LoVo (cell line): ENCODE results near the gene ACD.

Experiments used
- DNase-seq: peaks from one replicate; pipeline ENCODE4 v3.0.0-alpha.2; 2016; ENCODE audit warnings: low spot score

ACD gene

DNA sequence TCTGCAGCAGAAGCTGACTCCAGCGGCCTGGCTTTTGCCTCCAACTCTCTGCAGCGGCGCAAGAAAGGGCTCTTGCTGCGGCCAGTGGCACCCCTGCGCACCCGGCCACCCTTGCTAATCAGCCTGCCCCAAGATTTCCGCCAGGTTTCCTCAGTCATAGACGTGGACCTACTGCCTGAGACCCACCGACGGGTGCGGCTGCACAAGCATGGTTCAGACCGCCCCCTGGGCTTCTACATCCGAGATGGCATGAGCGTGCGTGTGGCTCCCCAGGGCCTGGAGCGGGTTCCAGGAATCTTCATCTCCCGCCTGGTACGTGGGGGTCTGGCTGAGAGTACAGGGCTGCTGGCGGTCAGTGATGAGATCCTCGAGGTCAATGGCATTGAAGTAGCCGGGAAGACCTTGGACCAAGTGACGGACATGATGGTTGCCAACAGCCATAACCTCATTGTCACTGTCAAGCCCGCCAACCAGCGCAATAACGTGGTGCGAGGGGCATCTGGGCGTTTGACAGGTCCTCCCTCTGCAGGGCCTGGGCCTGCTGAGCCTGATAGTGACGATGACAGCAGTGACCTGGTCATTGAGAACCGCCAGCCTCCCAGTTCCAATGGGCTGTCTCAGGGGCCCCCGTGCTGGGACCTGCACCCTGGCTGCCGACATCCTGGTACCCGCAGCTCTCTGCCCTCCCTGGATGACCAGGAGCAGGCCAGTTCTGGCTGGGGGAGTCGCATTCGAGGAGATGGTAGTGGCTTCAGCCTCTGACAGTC, 2.0 kb upstream of the ACD start:
- no peak for DNase-seq

DNA sequence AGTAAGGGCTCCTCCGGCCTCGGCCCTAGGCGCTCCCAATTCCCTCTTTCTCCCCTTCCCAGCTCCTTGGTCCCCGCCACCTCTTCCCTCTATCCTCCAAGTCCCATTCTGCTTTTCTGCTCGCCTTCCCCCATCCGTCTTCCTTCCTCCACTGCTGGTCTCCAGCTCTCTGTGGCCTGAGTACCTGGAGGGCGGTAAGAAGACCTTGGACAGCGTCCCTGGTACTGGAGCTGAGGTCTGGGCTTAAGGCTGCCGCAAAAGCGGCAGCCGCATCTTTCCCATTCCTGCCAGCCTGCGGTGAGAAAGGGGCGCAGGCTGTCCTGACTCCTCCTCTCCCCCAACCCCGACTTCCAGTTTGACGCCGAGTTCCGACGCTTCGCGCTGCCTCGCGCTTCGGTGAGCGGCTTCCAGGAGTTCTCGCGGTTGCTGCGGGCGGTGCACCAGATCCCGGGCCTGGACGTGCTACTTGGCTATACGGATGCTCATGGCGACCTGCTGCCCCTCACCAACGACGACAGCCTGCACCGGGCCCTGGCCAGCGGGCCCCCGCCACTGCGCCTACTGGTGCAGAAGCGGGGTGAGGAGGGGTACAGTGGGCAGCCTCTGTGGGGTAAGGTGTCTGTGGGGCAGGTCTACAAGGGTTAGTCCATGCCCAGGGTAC, 1.2 kb upstream of the ACD start:
- no peak for DNase-seq

DNA sequence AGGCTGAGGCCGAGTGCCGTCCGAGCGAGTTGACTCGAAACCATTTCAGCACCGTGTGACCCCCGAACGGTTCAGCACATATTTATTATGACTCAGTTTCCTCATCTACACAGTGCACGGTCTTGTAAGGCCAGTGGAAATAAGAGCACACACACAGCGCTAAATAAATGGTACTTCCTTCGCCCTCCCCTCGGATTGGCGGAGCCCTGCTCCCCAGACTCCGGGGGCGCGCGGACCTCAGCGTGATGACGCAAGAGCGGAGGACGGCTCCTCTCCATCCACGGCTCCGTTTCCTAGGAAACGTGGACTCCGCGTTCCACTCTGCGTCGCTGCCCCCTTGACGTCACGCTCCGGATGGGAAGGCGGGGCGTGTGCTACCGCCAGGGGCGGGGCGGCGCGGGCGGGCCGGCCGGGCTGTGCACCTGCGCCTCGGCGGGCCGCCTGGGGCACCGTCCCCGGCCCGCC, 536 bp upstream of the ACD start, which contains the start of gene PARD6A:
PARD6A (plus strand) TSS at position 397 of the 465 bp plus-strand sequence. CDS start 79 bp downstream, outside the sequence.
- peak; percentile 95 for DNase-seq

DNA sequence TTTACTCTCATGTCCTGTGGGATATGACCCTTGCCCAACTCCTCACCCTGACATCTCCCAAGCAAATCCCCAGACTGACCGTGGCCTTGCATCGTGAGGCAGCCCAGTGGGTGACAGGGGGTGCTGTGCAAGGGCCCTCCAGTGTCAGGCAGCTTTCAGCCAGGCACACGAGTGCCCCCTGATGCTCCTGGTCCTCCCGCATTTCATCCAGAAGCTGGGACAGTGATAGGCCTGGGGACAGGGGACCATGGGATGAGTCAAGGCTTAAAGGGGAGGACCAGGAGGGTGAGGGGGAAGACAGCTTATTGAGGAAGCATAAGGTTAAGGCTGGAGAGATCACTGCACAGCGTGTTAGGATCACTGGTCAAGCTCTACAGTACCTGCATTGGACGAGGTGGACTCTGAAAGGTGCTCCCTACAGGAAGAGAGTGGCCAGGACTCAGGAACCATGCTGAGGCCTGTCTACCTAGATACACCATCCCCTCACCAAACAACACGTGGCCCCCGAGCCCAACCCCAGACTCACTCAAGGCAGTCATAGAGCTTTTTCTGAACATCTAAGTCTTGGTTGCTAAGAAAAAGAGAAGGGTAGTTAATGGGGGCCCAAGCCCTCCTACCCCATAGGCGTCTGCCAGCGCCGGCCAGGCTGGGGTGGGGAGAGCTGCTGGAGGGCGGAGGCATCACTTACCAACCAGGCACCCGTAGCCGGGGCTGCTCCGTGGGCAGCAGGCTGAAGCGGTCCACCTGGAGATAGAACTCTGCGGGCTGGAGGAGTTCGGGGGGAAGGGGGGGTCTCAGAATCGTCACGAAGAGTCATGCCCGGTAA, 998 bp downstream of the ACD start:
- DNase-seq, result no peak

DNA sequence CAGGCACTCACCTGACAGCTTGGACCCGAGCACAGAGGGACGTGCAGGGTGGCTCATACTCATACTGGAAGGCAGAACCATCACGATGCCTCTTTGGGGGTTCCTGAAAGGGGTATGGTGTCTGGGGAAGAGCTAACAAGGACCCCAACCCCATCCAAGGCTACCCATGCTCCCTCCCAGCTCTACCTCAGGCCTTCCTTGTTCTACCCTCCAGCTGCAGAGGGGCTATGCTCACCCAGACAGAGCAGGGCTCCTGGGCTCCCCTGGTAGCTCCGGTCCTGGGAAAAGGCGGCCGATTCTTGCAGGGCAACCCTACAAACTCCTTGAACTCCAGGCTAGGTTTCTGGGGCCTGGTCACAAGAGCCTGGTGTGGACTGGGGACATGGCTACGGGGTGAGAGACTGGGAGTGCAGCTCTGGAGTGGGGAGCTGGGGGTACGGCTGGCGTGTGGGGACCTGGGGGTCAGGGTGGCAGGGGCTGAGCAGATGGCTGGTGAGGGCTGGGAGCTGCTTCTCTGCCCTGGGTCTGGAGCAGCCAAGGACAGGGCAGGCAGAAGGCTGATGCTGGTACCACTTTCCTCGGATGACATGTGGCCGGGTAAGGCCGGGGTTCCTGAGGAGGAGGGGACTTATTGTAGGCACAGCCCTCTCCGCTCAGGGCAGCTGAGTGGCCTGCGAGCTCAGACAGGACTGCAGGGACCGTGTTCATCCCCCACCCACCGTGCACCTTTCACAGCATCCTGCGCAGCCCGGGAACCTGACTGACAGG, 2.1 kb downstream of the ACD start:
- DNase-seq, result no peak

DNA sequence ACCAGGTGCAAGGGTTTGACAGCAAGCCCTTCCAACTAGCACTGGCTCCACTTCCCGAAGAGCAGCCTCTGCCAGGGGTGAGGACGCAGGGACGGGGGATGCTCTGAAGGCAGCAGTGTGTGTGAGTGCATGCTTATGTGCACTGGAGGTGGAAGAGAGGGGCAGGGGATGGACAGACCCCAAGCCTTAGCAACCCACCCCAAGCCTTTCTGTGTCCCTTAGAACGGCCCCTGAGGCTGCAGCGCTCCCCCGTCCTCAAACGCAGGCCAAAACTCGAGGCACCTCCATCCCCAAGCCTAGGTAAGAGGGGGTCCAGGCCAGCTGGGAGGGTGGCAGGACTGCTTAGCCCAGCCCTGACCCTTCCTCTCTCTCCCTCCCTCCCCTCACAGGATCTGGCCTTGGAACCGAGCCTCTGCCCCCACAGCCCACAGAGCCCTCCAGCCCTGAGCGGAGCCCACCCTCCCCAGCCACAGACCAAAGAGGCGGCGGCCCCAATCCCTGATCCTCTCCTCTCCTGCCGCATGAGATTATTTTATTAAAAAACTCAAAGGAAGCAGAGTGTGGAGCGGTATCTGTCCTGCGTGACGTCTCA, 2.9 kb downstream of the ACD start:
- no peak for DNase-seq

DNA sequence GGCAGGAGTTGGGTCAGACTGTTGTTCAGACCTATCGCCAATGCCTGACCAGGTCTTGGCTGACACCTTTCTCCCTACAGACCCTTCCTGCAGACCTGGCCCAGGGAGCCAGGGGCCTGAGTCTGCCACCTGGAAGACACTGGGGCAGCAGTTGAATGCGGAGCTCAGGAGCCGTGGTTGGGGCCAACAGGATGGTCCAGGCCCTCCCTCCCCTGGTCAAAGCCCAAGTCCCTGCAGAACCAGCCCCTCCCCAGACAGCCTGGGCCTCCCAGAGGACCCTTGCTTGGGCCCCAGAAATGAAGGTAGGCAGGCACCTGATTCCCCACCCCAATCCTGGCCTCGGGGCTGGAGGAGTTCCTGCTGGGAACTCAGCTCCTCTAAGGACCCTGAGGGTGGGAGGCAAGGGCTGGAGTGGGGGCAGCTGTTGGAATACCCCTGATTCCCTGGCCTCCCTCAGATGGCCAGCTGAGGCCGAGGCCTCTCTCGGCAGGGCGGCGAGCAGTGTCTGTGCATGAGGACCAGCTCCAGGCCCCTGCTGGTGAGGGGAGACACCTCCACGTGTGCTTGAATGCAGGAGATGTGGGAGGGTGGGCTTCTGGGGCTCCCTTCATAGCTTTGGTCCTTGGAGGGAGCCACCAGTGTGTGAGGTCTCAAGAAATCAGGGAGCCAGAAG, 3.6 kb downstream of the ACD start:
- no peak for DNase-seq

DNA sequence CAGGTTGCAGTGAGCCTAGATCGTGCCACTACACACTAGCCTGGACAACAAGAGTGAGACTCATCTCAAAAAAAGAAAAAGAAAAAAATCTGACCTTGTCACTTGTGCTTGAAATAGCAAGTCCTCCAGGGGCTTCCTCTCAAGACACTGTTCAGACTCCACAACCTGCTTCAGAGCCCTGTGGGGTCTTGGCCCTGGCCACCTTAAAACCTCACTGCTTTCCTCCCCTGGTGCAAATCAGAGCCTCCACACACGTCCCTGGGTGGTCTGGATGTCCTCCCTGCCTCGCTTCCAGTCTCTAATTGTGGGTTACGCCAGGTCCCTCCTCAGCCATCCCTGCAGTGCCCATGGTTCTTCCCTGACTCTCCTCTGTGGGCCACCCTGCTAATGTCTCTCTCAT, 4.7 kb downstream of the ACD start:
- no peak for DNase-seq

DNA sequence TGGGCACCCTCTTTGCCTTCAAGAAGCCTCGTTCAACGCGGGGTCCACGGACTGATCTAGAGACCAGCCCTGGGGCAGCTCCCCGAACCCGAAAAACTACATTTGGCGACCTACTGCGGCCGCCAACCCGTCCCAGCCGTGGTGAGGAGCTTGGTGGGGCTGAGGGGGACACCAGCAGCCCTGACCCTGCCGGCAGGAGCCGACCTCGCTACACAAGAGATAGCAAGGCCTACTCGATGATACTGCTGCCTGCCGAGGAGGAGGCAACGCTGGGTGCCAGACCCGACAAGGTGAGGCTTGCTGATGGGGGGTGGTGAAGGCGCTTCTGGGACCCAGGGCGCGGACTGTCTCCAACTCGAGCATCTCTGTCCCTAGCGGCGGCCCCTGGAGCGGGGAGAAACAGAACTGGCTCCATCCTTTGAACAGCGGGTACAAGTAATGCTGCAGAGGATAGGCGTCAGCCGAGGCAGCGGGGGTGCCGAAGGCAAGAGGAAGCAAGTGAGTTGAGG, 5.6 kb downstream of the ACD start:
- DNase-seq, result no peak

DNA sequence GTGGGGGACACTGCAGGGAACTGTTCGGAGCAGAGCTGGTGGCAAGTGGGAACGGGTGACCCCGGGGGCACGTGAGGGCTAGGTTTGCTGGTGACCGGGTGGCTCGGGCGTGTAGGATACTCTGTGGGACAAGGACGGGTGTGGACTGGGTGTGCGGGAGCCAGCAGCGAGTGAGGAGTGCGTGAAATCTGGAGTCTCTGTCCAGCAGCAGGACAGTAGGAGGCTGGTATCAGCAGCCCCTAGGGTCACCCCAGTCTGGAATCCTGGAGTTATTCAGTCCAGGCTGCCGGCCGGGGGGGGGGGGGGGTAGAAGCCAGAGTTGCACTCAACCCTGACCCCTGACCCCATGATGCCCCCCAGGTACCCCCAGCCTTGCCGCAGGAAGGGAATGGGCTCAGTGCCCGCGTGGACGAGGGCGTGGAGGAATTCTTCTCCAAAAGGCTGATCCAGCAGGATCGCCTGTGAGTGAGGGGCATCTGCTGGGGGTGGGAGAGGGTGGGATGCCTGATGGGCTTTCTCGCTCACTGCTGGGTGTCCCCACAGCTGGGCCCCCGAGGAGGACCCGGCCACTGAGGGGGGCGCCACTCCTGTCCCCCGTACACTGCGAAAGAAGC, 6.2 kb downstream of the ACD start:
- no peak for DNase-seq

DNA sequence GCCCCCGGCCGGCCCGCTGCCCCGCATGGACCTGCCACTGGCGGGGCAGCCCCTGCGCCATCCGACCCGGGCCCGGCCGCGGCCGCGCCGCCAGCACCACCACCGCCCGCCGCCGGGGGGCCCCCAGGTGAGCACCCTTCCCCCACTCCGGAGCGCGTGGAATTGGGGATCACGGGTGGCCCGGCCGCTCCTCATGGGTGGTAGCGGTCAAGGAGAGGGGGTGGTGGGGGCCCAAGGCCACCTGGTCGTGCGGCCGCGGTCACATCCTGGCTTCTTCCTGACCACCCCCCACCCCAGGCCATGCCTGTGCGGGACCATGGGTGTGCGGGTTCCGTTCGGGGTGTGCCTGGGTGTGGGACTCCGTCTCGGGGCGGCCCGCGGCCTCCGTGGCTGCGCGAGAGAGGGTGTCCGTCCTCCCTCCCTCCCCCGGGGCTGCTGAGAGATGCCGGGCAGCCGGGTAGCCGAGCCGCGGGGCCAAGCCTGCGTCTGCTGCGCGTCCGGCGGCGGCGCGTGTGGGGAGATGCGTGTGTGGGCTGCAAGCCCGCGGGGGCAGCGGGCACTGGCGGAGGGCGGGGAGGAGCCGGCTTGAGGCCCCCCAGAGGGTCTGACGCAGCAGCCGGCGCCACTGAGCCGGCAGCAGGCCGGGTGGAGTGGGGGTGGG, 6.8 kb downstream of the ACD start:
- no peak for DNase-seq

DNA sequence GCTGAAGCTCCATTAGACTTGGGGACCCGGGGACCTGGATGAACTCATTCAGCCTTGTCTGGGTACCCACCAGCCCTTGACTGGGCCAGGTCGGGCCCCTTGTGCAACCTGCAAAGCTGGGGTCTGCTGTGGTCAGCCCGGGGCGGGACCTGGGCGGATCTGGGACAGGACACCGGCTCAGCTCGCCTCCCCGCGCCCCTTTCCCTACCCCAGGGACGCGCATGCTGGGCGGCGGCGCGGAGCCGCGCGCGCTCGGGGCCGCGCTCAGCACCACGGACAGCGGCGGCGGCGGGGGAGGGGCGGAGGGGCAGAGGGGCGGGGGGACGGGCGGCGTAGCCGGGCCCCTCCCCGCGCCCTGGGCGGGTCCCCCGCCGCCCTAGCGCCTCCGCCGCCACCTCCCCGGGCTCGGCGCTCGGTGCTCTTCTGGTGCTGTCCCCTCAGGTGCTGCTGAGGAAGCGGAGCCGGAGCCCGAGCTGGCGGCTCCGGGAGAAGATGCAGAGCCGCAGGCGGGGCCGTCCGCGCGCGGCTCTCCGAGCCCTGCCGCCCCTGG, 7.4 kb downstream of the ACD start:
- peak; percentile 58 for DNase-seq

DNA sequence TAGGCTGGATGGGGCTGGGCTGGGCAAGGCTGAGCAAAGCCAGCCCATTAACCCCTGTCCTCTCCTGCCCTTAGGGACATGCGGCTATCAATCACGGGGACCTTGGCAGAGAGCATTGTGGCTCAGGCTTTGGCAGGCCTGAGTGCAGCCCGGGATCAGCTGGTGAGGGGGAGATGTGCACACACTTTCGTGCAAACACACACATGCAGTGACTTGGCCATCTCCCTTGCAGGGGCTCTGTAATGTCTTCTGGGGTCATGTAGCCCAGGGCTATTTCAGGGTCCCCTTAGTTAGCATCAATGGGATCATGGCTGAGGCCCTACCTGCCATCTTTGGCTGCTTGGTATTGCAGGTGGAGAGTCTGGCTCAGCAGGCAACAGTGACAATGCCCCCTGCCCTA, 8.2 kb downstream of the ACD start:
- DNase-seq, result no peak

DNA sequence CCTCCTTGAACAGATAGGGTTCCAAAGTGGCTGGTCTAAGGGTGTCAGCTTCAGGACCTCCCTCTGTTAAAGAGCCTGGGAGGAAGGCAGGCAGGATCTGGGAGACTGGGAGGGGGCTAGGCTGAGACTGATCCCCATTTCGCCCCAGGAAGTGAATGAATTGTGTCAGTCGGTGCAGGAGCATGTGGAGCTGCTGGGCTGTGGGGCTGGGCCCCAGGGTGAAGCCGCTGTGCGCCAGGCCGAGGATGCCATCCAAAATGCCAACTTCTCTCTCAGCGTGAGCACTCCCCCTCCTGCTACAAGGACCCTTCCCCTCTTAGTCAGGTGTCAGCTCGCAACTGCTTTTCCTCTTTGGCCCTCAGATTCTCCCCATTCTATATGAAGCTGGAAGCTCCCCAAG, 9.0 kb downstream of the ACD start:
- no peak for DNase-seq

DNA sequence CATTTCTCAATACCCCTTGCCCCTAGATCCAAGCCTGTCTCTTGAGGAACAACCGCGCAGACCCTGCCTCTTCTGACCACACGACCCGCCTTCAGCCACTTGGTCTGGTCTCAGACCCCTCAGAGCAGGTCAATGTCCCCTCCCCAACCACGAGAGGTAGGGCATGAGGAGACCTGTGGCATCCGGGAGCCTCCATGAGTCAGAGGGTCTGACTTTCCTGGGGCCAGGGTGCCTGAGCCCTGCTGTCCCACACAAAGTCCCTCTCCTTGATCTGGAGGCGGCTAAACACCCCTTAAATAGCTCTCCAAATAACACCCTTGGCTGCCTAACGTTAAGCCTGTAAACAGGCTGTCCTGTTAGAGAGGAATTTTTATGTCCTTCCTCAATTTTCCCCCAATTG, 10.0 kb downstream of the ACD start:
- no peak for DNase-seq

DNA sequence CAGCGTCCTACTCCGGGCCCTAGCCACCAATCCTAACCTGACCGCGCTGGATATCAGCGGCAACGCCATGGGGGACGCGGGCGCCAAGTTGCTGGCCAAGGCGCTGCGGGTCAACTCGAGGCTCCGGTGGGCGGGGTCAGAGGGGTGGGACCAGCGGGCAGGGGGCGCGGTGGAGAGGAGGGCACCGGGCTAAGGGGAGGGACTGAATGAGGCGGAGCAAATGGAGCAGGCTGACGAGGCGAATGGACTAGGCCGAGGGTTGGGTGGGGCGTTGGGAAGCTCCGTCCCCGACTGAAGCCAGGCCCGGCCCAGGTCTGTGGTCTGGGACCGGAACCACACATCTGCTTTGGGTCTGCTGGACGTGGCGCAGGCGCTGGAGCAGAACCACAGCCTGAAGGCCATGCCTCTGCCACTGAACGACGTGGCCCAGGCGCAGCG, 10.5 kb downstream of the ACD start:
- no peak for DNase-seq

DNA sequence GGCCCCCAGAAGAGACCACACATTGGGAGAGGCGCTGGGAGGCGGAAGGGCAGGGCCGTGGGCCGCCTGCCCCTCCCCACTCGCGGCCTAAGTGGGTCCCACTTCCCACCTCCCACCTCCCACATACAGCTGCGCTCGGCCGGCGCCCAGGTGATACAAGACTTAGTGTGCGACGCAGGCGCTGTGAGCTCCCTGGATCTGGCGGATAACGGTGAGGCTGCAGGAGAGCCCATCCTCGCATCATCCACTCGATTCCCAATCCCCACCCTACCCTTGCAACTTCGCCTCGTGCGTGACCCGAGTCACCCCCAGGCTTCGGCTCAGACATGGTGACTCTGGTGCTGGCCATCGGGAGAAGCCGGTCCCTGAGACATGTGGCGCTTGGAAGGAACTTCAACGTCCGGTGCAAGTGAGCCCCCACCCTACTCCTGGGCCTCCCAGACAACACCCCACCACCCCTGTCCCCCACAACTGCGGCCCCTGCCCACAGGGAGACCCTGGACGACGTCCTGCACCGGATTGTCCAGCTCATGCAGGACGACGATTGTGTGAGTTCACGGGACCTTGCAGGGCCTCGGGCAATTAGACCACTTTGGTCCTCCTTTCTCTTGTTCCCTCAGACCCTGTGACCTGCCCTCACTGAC, 11.2 kb downstream of the ACD start:
- no peak for DNase-seq

DNA sequence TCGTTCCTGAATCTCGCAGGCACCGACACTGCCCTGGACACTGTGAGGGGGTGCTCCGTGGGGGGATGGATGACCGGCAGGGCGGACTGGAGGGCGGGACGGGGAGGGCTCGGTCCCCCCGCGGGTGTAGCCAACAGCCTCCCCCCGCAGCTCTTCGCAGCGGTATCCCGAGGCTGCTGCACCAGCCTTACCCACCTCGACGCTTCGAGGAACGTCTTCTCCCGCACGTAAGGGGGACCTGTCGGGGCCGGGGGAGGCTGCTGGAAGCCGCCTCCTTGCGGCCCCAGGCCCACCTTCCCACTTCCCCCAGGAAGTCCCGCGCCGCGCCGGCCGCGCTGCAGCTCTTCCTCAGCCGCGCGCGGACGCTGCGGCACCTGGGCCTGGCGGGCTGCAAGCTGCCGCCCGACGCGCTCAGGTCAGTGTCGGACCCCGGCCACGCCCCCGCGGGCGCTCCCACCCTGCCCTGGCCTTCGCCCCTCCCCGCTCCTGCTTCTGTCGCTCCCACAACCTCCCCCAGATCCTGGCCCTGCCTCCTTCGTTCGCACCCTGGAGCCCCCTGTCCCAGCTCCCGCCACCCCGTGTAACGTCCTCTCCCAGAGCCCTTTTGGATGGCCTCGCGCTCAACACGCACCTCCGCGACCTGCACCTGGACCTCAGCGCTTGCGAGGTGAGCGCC, 11.8 kb downstream of the ACD start:
- no peak for DNase-seq
